GM23248 (cell line): ENCODE measurements around the gene JMJD1C. TPM values are rescaled to one million over a fixed set of nuclear protein-coding genes. Genes with fewer than 3 reads are reported as not detected.

Experiments used
- DNase-seq: peaks from one replicate; pipeline ENCODE4 v3.0.0-alpha.2; 2015
- H2AFZ ChIP-seq: fragments of 200-600 bp; sonication (generic); 2 replicates; pipeline ENCODE4 v1.6.1; 2016; ENCODE audit warnings: antibody characterized with exemption
- H3F3A ChIP-seq: fragments of 200-600 bp; sonication (generic); 2 replicates; pipeline ENCODE4 v1.6.1; 2016; ENCODE audit warnings: mild to moderate bottlenecking, antibody characterized with exemption, mixed run types; ENCODE audit not compliant: insufficient read depth
- H3K27ac ChIP-seq: fragments of 200-600 bp; sonication (generic); 2 replicates; pipeline ENCODE4 v1.5.1; 2016; ENCODE audit warnings: mild to moderate bottlenecking
- H3K27me3 ChIP-seq: fragments of 200-600 bp; sonication (generic); replicated peaks from 2 replicates; pipeline ENCODE4 v1.6.1; 2016; ENCODE audit warnings: mild to moderate bottlenecking; ENCODE audit not compliant: insufficient read depth
- H3K36me3 ChIP-seq: fragments of 200-600 bp; sonication (generic); 2 replicates; pipeline ENCODE4 v1.6.1; 2016; ENCODE audit warnings: low read depth, mild to moderate bottlenecking
- H3K4me1 ChIP-seq: fragments of 200-600 bp; sonication (generic); 2 replicates; pipeline ENCODE4 v1.6.1; 2016; ENCODE audit warnings: mild to moderate bottlenecking; ENCODE audit not compliant: insufficient read depth
- H3K4me2 ChIP-seq: fragments of 200-600 bp; sonication (generic); one replicate; pipeline ENCODE4 v1.6.1; 2016; ENCODE audit warnings: mild to moderate bottlenecking; ENCODE audit not compliant: unreplicated experiment
- H3K4me3 ChIP-seq: fragments of 200-600 bp; sonication (generic); 2 replicates; pipeline ENCODE4 v1.5.1; 2016; ENCODE audit warnings: mild to moderate bottlenecking
- H3K79me2 ChIP-seq: fragments of 200-600 bp; sonication (generic); 2 replicates; pipeline ENCODE4 v1.6.1; 2016; ENCODE audit warnings: mild to moderate bottlenecking; ENCODE audit not compliant: insufficient read depth
- H3K9ac ChIP-seq: fragments of 200-600 bp; sonication (generic); 2 replicates; pipeline ENCODE4 v1.6.1; 2016; ENCODE audit warnings: mild to moderate bottlenecking
- H3K9me2 ChIP-seq: fragments of 200-600 bp; sonication (generic); 2 replicates; pipeline ENCODE4 v1.6.1; 2016; ENCODE audit warnings: mixed run types, mild to moderate bottlenecking, moderate library complexity; ENCODE audit not compliant: insufficient read depth
- H3K9me3 ChIP-seq: fragments of 200-600 bp; sonication (generic); one replicate; pipeline ENCODE4 v1.6.1; 2017; ENCODE audit warnings: low read depth
- H4K20me1 ChIP-seq: fragments of 200-600 bp; sonication (generic); 2 replicates; pipeline ENCODE4 v1.6.0; 2016; ENCODE audit not compliant: insufficient read depth
- EZH2 ChIP-seq: fragments of 200-600 bp; sonication (generic); IDR thresholded peaks from 2 replicates; pipeline ENCODE4 v1.6.1; 2018; ENCODE audit warnings: antibody characterized with exemption, mild to moderate bottlenecking; ENCODE audit not compliant: insufficient read depth, poor library complexity, severe bottlenecking
- EZH2phosphoT487 ChIP-seq: fragments of 200-600 bp; sonication (generic); IDR thresholded peaks from 2 replicates; pipeline ENCODE4 v1.6.1; 2018; ENCODE audit warnings: antibody characterized with exemption, moderate library complexity, mild to moderate bottlenecking, low read depth; ENCODE audit not compliant: insufficient read depth
- WGBS, 2 experiments: methylation state at CpG; one replicate each; pipeline ENCODE4 v1.1.6; 2015 to 2017; ENCODE audit warnings: low lambda C conversion rate in 2 of 2, low coverage in 1 of 2; ENCODE audit errors: missing lambda C conversion rate in 2 of 2; 5-methylcytosine and 5-hydroxymethylcytosine counted together
- in situ Hi-C: fragments of 300-500 bp; cut with MboI; formaldehyde crosslinking; loops from 2 replicates; pipeline ENCODE4 v1.15.0; 2020
- polyA plus RNA-seq: library from polyadenylated mRNA; unstranded; fragments of >200 nt; fragmentation: Nextera tagmentation; extraction: Ambion mirVana; gene quantifications from 2 replicates; pipeline ENCODE4 v1.2.1, GENCODE V29; 2016
- total RNA-seq: library from RNA; depleted of rRNA; stranded (reverse); fragments of >200 nt; shearing (Covaris generic); gene quantifications from 2 replicates; pipeline ENCODE4 v1.2.3, GENCODE V29; 2014

The JMJD1C gene
- total and polyA plus RNA-seq, 2 experiments from 2014 or later: 34.6 to 74.3 TPM

DNA sequence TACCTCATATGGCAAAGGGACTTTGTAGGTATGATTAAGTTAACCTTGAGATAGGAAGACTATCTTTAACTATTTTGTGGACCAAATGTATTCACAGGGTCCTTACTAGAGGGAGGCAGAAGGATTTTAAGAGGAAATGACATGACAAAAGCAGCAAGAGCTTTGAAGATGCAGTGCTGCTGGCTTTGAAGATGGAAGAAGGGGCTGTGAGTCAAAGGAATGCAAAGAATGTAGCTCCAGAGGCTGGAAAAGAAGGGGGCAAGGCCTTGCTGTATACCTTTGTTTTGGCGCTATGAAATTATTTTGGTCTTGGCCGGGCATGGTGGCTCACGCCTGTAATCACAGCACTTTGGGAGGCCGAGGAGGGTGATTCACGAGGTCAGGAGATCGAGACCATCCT, 335.9 kb downstream of the JMJD1C start:
- TF ChIP-seq EZH2 (no peak), EZH2phosphoT487 (no peak)
- no peak for DNase-seq
- Histone ChIP-seq H3K4me1 (peaks cover 11% of the 10 kb centered on the region), H3K9me3 (no peaks in the 10 kb centered on the region), H3K27me3 (no peaks in the 10 kb centered on the region), H3K79me2 (peaks cover 17% of the 10 kb centered on the region), H3K4me3 (no peak overlapping the region), H3K36me3 (no peaks in the 10 kb centered on the region), H3K27ac (no peak overlapping the region), H4K20me1 (no peaks in the 10 kb centered on the region), H3K9ac (no peak overlapping the region), H3K4me2 (no peak overlapping the region), H2AFZ (no peak overlapping the region), H3F3A (peaks cover 10% of the 10 kb centered on the region; the same call in 1 of the 2 replicates), H3K9me2 (no peaks in the 10 kb centered on the region)
- in situ Hi-C loops: loop anchor here (25.0 kb wide), 1 partner anchor 868 kb away; the partner anchor contains the start of gene RTKN2
- WGBS, 2 experiments: 79 to 81% methylated on average over 6 of the region's 6 CpGs

DNA sequence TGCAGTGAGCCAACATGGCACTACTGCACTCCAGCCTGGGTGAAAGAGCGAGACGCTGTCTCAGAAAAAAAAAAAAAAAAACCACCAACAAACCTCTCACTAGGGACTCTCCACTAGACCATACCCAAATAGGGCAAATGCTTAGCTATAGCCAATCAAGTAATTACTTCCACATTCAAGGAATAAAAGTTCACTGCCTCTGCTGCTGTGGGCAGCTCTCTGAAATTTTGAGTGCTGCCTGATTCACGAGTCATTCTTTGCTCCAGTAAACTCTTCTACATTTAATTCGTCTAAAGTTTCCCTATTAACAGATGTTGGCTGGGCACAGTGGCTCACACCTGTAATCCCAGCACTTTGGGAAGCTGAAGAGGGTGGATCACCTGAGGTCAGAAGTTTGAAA, 337.3 kb downstream of the JMJD1C start:
- H3K36me3 ChIP-seq: no peaks in the 10 kb centered on the region
- no peaks in the 10 kb centered on the region for H3K9me2 ChIP-seq
- 17 to 32% methylated on average over 3 to 4 of the region's 4 CpGs for WGBS, 2 experiments
- TF ChIP-seq EZH2phosphoT487 (no peak), EZH2 (no peak)
- no peak overlapping the region for H3K4me3 ChIP-seq
- no peak overlapping the region for H3K27ac ChIP-seq
- H3F3A ChIP-seq: no peaks in the 10 kb centered on the region
- peak; percentile 49 for DNase-seq
- no peaks in the 10 kb centered on the region for H4K20me1 ChIP-seq
- H3K9ac ChIP-seq: no peak overlapping the region
- in situ Hi-C loops: loop anchor here (25.0 kb wide), 1 partner anchor 866 kb away; the partner anchor contains the start of gene RTKN2
- H3K9me3 ChIP-seq: no peaks in the 10 kb centered on the region
- H3K27me3 ChIP-seq: no peaks in the 10 kb centered on the region
- peaks cover 5% of the 10 kb centered on the region; the same call in 1 of the 2 replicates for H3K4me1 ChIP-seq
- H3K79me2 ChIP-seq: peaks cover 2% of the 10 kb centered on the region
- no peak overlapping the region for H3K4me2 ChIP-seq
- H2AFZ ChIP-seq: peak overlapping the region; percentile 60

DNA sequence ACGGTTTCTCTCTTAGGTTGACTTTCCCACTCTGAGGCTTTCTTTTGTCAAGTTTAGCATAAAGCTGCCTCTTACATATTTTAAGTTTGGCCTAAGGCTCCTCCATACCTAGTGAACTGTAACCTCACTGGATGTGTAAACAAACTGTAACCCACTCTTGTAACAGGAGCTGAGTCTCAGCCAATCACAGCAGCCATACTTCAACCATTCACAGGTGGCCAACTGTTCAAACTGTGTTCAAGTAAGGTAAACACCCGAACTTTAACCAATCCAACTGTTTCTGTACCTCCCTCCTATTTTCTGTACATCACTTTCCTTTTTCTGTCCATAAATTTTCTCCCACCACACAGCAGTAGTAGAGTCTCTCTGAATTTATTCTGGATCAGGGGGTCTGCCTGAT, 340.3 kb downstream of the JMJD1C start:
- no peak for TF ChIP-seq EZH2
- TF ChIP-seq EZH2phosphoT487: no peak
- no peak for DNase-seq
- Histone ChIP-seq H3K4me2 (no peak overlapping the region), H3K9ac (no peak overlapping the region), H4K20me1 (no peaks in the 10 kb centered on the region), H3K4me3 (no peak overlapping the region), H3F3A (no peaks in the 10 kb centered on the region), H3K27ac (no peak overlapping the region), H3K36me3 (no peaks in the 10 kb centered on the region), H3K9me2 (no peaks in the 10 kb centered on the region), H3K79me2 (no peaks in the 10 kb centered on the region), H3K9me3 (no peaks in the 10 kb centered on the region), H2AFZ (no peak overlapping the region), H3K4me1 (peaks cover 10% of the 10 kb centered on the region), H3K27me3 (no peaks in the 10 kb centered on the region)
- in situ Hi-C loops: loop anchor here (25.0 kb wide), 1 partner anchor 863 kb away; the partner anchor contains the start of gene RTKN2
- 88 to 95% methylated on average over 2 of the region's 2 CpGs for WGBS, 2 experiments

DNA sequence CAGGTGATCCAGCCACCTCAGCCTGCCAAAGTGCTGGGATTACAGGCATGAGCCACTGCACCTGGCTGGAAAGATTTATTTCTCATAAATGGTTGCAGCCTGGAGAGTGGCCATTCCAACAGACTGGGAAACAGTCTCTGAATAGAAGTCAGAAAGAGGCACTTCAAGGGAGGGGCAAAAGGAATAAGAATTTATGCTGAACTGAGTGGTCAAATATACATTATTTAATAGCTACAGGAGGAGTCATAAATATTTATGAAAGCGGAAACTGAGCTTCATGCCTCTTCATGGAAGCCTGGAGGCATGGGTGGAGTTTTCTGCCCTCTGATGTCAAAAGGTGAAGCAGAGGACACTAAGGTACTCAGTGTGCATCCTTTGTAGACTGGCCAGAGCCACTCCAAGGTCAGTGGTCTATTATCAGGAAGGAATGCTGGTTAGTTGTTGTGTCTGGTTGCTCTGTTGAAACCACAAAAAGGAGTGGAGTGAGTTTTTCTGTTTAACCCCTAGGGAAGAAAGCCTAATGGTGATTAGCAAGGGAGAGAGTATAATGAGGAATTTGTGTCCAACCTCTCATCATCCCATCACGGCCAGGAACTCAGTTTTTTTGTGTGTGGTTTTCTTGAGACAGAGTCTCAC, 341.9 kb downstream of the JMJD1C start:
- in situ Hi-C loops: no loop called here
- no peaks in the 10 kb centered on the region for H3K9me3 ChIP-seq
- H3K9ac ChIP-seq: no peak overlapping the region
- H3K27ac ChIP-seq: no peak overlapping the region
- no peak overlapping the region for H3K4me3 ChIP-seq
- TF ChIP-seq EZH2phosphoT487 (no peak), EZH2 (no peak)
- no peaks in the 10 kb centered on the region for H3K9me2 ChIP-seq
- H3K4me1 ChIP-seq: peaks cover 18% of the 10 kb centered on the region
- no peaks in the 10 kb centered on the region for H3F3A ChIP-seq
- WGBS, 2 experiments: 83 to 90% methylated on average over 2 of the region's 2 CpGs
- no peak overlapping the region for H3K4me2 ChIP-seq
- H3K36me3 ChIP-seq: no peaks in the 10 kb centered on the region
- no peaks in the 10 kb centered on the region for H3K79me2 ChIP-seq
- H3K27me3 ChIP-seq: no peaks in the 10 kb centered on the region
- H2AFZ ChIP-seq: no peak overlapping the region
- no peaks in the 10 kb centered on the region for H4K20me1 ChIP-seq
- no peak for DNase-seq
